Dermis blood vessel endothelial cell (primary cell): ENCODE data around the gene PICK1. TPM values are rescaled to one million over a fixed set of nuclear protein-coding genes. Genes with fewer than 3 reads are reported as not detected.
"Not testable (repeated sequence)": the region's sequence is repeated elsewhere in the genome, so short reads cannot be mapped to it uniquely, and the experiment has no call there.

Experiments
- DNase-seq: peaks from one replicate; pipeline ENCODE4 v3.0.0; 2010
- total RNA-seq: library from RNA; depleted of rRNA; stranded (reverse); fragments of >200 nt; gene quantifications from 2 replicates; pipeline ENCODE4 v1.2.3, GENCODE V29; 2014

PICK1 gene
- total RNA-seq, 1 donor from 2014 or later, result 15.5 TPM

GRCh38 chr22:38117556-38117955, 60.4 kb downstream of the PICK1 start:
- peak; percentile 59 for DNase-seq

GRCh38 chr22:38118182-38118581, 61.0 kb downstream of the PICK1 start:
- no peak for DNase-seq

GRCh38 chr22:38118747-38119146, 61.5 kb downstream of the PICK1 start:
- not testable (repeated sequence) for DNase-seq

GRCh38 chr22:38120359-38121110, 63.3 kb downstream of the PICK1 start:
- DNase-seq, result no peak

DNA sequence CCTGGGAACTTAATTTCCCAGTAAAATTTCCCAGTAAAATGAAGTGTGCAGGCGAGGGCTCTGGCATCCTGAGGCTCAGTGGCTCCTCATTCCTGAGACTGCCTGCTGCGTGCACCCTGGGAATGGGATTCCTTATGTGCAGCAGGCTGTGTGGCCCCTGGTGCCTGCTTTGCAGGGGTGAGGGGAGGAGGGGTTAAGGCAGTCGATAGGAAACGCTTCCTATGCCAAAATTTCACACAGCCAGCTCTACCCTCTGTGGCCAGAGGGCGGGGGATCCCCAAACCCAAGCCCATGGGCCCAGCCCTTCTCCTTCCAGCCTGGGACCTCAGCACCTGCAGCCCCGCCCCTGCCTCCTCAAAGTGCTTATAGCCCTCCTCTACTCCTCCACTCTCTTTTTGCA, 65.4 kb downstream of the PICK1 start:
- DNase-seq, result no peak

- no peak for DNase-seq
Measured at GRCh38 chr22:38124236-38124974, 67.2 kb downstream of the PICK1 start.

- no peak for DNase-seq
Measured at GRCh38 chr22:38125038-38125610, 67.9 kb downstream of the PICK1 start.

Other genes with a start within 250 kb of the PICK1 start
- gene GCAT, start 249.5 kb upstream of the PICK1 start, total RNA-seq, result 24.5 and 37.6 TPM in 2 replicates
- 0.14 TPM in 1 of 2 replicates, not detected in the other for gene GALR3, start 234.0 kb upstream of the PICK1 start, total RNA-seq
- 43.6 and 44.3 TPM in 2 replicates for gene ANKRD54, start 213.1 kb upstream of the PICK1 start, total RNA-seq
- 358 and 454 TPM in 2 replicates for gene EIF3L, start 208.0 kb upstream of the PICK1 start, total RNA-seq
- gene MICALL1, start 151.1 kb upstream of the PICK1 start, total RNA-seq, result 36.4 and 52.7 TPM in 2 replicates
- gene C22orf23, start 103.8 kb upstream of the PICK1 start, total RNA-seq, result 0.05 TPM in 1 of 2 replicates, not detected in the other
- 46.6 and 48.7 TPM in 2 replicates for gene POLR2F, start 103.7 kb upstream of the PICK1 start, total RNA-seq
- not detected in 2 replicates for gene SOX10, start 72.8 kb upstream of the PICK1 start, total RNA-seq
- 0.05 TPM in 1 of 2 replicates, not detected in the other for gene SLC16A8, start 26.8 kb downstream of the PICK1 start, total RNA-seq
- not detected in 2 replicates for gene BAIAP2L2, start 53.3 kb downstream of the PICK1 start, total RNA-seq
- 4.6 and 10.6 TPM in 2 replicates for gene PLA2G6, start 124.4 kb downstream of the PICK1 start, total RNA-seq
- gene MAFF, start 144.6 kb downstream of the PICK1 start, total RNA-seq, result 96.3 and 164 TPM in 2 replicates
- gene TMEM184B, start 215.6 kb downstream of the PICK1 start, total RNA-seq, result 36.2 and 49.4 TPM in 2 replicates